NCI-H82 (cell line): ENCODE data around the gene KAZALD1.

Source experiments
- DNase-seq: peaks from one replicate; lab custom pipeline; 2025; lab: John Stamatoyannopoulos, UW

The KAZALD1 gene

DNA sequence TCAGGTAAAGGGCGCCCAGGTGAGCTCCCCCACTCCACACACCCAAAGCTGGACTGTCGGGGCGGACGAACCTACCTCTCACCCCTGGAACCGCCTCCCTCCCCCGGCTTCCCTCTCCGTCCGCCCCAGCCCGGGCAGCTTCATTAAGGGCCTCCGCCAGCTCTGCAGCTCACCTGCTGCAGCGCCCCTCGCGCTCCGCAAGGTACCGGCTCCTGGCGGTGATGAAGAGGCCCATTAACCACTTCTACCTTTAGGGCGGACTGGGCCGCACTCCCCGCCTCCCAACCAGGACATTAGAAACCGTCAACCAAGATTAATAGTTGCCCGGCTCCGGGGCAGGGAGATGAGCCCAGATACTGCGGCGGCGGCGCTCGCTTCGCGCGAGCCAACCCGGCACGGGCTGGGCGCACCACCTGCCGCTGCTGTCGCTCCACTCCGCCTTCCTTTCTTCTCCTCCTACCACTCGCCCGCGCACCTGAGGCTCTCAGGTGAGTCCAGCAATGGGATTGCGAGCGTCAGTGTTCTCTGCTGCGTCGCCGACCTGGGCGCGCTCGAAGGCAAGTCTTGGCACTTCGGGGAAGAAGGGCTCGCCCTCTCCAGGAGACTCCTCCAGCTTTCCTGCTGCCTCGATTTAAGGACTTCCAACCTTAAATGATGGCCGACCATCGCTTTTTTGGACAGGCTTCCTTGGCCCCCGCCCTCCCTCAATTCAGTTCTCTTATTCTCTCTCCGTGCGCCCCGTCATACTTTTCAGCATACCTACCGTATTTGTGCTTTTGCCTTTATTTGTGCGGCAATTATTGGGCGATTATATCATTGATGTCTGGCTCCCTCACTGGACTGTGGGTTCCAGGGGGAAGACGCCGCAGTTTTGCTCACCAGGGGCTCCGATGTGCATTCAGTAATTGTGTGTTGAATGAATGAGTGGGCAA is 13.6 kb upstream of the KAZALD1 start:
- no peak for DNase-seq

GRCh38 chr10:101050208-101051069 is 11.3 kb upstream of the KAZALD1 start:
- DNase-seq, result peak; percentile 75

DNA sequence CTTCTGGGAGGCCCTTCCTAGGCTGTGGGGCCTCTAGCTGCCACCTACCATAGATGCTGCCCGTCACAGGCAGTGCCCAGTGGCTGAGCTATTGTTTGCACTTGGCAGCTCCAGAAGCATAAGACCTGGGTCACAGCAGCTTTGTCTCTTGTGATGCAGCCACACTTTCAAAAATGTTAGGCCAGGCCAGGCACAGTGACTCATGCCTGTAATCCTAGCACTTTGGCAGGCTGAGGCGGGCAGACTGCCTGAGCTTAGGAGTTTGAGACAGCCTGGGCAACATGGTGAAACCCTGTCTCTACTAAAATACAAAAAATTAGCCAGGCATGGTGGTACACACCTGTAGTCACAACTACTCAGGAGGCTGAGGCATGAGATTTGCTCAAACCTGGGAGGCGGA is 9.5 kb upstream of the KAZALD1 start:
- no peak for DNase-seq

GRCh38 chr10:101053516-101053915 is 8.3 kb upstream of the KAZALD1 start:
- no peak for DNase-seq

DNA sequence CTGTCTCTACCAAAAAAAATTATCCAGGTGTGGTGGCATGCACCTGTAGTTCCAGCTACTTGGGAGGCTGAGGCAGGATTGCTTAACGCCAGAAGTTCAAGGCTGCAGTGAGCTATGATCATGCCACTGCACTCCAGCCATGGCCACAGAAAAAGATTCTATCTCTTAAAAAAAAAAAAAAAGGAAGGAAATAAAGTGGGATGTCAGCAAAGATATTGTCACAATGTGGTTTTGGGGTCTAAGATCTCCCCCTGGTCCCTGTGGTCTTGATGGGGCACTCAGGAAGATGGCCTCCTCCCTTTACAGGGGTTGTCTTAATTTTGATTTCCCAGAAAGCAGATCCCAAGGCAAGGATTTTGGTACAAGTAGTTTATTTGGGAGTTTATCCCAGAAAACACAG is 7.4 kb upstream of the KAZALD1 start:
- DNase-seq, result no peak

DNA sequence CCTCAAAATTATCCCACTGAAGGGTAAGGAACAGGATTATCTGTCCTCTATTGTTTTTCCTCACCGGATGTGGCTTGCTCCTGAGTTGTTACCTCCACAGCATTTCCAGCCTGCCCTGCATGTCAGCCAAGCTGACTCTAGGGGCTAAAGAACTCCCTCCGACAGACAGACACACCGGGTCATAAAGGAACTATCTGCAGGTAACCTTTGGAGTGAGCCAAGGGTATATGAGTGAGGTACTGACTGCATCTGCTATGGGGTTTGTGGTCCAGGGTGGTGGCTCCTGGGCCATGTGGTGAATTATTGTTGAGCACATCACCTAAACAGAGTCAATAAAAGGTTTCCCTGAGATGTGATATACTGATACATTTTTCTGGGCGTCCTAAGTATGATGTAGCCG is 6.9 kb upstream of the KAZALD1 start:
- no peak for DNase-seq

DNA sequence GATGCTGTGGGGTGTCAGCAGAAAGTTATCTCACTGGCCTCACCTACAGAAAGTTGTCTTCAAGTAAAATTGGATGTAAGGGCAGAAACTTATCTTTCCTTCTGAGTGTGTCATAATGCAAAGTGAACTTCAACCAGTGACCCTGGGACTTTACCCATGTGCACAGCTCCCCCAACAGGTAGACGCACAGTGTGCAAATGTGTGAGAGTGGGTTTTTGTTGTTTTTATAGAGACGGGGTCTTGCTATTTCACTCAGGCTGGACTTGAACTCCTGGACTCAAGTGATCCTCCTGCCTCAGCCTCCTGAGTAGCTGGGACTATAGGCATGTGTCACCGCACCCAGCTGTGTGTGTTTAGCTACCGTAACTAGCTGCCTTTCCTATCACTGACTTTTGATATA is 6.4 kb upstream of the KAZALD1 start:
- no peak for DNase-seq

- no peak for DNase-seq
These were observed 5.2 kb upstream of the KAZALD1 start for GRCh38 chr10:101056365-101057151.

- peak; percentile 97 for DNase-seq
These were observed 1.5 kb upstream of the KAZALD1 start for GRCh38 chr10:101060036-101060950.

- DNase-seq, result peak; percentile 96
These were observed 702 bp upstream of the KAZALD1 start for GRCh38 chr10:101060951-101061623.

- peak; percentile 81 for DNase-seq
These were observed 652 bp downstream of the KAZALD1 start for GRCh38 chr10:101062232-101063049.

DNA sequence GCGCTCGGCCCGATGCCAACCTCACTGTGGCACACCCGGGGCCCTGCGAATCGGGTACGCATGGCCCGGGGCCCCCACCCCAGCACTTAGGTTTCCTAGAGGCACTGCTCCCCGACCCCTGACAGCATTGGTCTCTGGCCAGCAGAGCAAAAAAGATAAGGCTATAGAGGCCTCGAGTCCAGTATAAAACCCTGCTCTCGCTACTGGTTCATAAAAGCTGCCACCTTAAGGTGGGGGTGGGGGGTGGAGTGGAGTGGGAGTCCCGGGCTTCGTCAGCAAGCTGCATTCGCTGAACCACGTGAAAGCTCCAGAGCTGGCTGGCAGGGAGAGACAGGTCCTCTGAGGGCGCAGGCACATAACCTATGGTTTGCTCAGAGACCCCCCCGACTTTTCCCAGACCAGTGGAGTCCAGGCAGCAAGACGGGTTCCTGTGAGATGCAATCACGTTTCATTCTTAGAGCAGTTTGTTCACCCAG is 1.3 kb downstream of the KAZALD1 start:
- DNase-seq, result no peak

DNA sequence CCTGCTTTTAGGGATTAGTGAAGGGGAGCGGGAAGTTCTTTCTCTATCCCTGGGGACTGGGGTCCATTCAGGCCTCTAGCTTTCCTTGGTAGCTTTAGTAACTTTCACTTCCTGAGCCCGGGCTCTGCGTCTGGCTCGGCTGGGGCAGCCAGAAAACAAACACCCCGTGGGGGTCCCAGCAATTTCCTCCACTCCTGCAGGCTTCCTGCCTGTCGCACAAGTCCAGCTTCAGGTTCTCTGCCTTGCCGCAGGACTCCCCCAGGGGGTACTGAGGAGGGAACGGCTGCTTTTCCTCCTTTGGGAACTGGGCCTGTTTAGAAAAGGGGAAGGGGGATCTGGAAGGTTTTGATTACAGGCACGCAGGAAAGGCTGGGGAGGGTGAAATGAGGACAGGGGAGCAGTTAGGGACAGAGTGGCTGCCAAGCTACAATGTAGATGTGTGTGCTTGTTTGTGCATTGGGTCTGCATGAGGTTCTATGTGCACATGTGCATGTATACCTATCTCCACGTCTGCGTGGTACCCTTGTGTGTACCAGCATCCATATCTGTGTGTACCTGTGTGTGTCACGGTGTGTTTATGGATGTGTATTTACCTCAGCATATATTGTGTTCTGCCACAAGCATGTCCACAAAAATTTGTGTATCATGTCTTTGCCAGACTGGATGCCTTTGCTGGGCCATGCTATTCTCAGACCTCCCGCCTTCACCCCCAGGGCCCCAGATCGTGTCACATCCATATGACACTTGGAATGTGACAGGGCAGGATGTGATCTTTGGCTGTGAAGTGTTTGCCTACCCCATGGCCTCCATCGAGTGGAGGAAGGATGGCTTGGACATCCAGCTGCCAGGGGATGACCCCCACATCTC is 2.0 kb downstream of the KAZALD1 start:
- DNase-seq, result peak; percentile 72

- DNase-seq, result no peak
These were observed 2.7 kb downstream of the KAZALD1 start for GRCh38 chr10:101064415-101065030.

GRCh38 chr10:101065481-101066145 is 3.8 kb downstream of the KAZALD1 start:
- peak; percentile 24 for DNase-seq

- peak; percentile 93 for DNase-seq
These were observed 4.5 kb downstream of the KAZALD1 start for GRCh38 chr10:101066146-101066895.
